CD4-positive, alpha-beta T cell (primary cell): Measurements from ENCODE around the gene UBAC2. TPM values are rescaled to one million over a fixed set of nuclear protein-coding genes. Genes with fewer than 3 reads are reported as not detected.
"Not testable (repeated sequence)": the region's sequence is repeated elsewhere in the genome, so short reads cannot be mapped to it uniquely, and the experiment has no call there.

ENCODE experiments used
- ATAC-seq: fragments of 200-7000 bp; cut with Tn5 transposase; one replicate; pipeline ENCODE4 v1.10.0; 2022; ENCODE audit warnings: mild to moderate bottlenecking; ENCODE audit not compliant: poor library complexity
- CTCF ChIA-PET: fragments of 350-600 bp; sonication (Branson Sonifier 250); formaldehyde crosslinking; loops from one replicate; lab custom pipeline; 2021; ENCODE audit warnings: antibody characterized with exemption, inconsistent platforms; lab: Charles Lee
- POLR2A ChIA-PET: fragments of 350-600 bp; sonication (Branson Sonifier 250); formaldehyde crosslinking; loops from one replicate; lab custom pipeline; 2021; ENCODE audit warnings: antibody characterized with exemption, inconsistent platforms; lab: Charles Lee
- DNase-seq, 14 experiments: peaks; one replicate each; pipeline ENCODE4 v3.0.0-alpha.2; 2013 to 2020; ENCODE audit warnings: mixed read lengths in 2 of 14
- H3K27ac ChIP-seq, 2 donors: one replicate each; pipeline versions ENCODE4 v1.5.1 to v1.7.0; 2013; ENCODE audit warnings: low read length in 2 of 2, low read depth in 1 of 2, mild to moderate bottlenecking in 1 of 2
- H3K27me3 ChIP-seq, 2 experiments: 1 replicate in 1 of 2; 2 replicates in 1 of 2; pipeline versions ENCODE4 v1.6.1 to v1.7.0; 2013; ENCODE audit warnings: low read length in 2 of 2, control low read depth in 1 of 2, mild to moderate bottlenecking in 1 of 2, moderate library complexity in 1 of 2; ENCODE audit not compliant: insufficient read depth in 2 of 2, control insufficient read depth in 1 of 2
- H3K36me3 ChIP-seq: one replicate; pipeline ENCODE4 v1.6.1; 2013; ENCODE audit warnings: low read length, control low read depth; ENCODE audit not compliant: insufficient read depth
- H3K4me1 ChIP-seq: one replicate; pipeline ENCODE4 v1.6.1; 2013; ENCODE audit warnings: low read length, control low read depth; ENCODE audit not compliant: insufficient read depth
- H3K4me3 ChIP-seq: one replicate; pipeline ENCODE4 v1.5.1; 2013; ENCODE audit warnings: mild to moderate bottlenecking, low read length, moderate library complexity
- H3K9me3 ChIP-seq, 2 experiments: 1 replicate in 1 of 2; 2 replicates in 1 of 2; pipeline versions ENCODE4 v1.6.1 to v1.7.0; 2013; ENCODE audit warnings: low read length in 2 of 2, mild to moderate bottlenecking in 2 of 2, control low read depth in 1 of 2, moderate library complexity in 1 of 2; ENCODE audit not compliant: control insufficient read depth in 1 of 2, insufficient read depth in 1 of 2
- H3K27ac Mint-ChIP-seq: one replicate; pipeline ENCODE4 v1.8.0; 2020; ENCODE audit warnings: mixed read lengths
- H3K27me3 Mint-ChIP-seq: one replicate; pipeline ENCODE4 v1.8.0; 2021; ENCODE audit warnings: mixed read lengths
- H3K36me3 Mint-ChIP-seq: one replicate; pipeline ENCODE4 v1.8.0; 2021; ENCODE audit warnings: low read depth, mixed read lengths
- H3K4me1 Mint-ChIP-seq: one replicate; pipeline ENCODE4 v1.8.0; 2021; ENCODE audit warnings: low read depth, mixed read lengths
- H3K4me3 Mint-ChIP-seq: one replicate; pipeline ENCODE4 v1.8.0; 2020; ENCODE audit warnings: mild to moderate bottlenecking, mixed read lengths
- H3K9me3 Mint-ChIP-seq: one replicate; pipeline ENCODE4 v1.8.0; 2020; ENCODE audit warnings: mixed read lengths
- intact Hi-C, 2 experiments: fragments of 100-400 bp; cut with DNase I in 1 of 2; cut with micrococcal nuclease in 1 of 2; formaldehyde crosslinking; loops; one replicate each; pipeline versions ENCODE4 v1.15.1 to v1.9.0; 2023 to 2025; cut with DNase I, micrococcal nuclease
- total RNA-seq, 174 experiments: library from RNA in 2 of 174; stranded (reverse) in 2 of 174; gene quantifications; one replicate each; pipeline ENCODE4 v1.2.3 and lab custom pipeline; 2021 to 2026
- TF ChIP-seq, protein P1 (sequence below): fragments of 200-600 bp; IDR thresholded peaks from one replicate; pipeline ENCODE4 v1.8.0; 2022; ENCODE audit warnings: antibody characterized with exemption, mild to moderate bottlenecking

UBAC2 gene
- total RNA-seq, 2 experiments from 2014 or later, result 59.8 to 67.4 TPM

DNA sequence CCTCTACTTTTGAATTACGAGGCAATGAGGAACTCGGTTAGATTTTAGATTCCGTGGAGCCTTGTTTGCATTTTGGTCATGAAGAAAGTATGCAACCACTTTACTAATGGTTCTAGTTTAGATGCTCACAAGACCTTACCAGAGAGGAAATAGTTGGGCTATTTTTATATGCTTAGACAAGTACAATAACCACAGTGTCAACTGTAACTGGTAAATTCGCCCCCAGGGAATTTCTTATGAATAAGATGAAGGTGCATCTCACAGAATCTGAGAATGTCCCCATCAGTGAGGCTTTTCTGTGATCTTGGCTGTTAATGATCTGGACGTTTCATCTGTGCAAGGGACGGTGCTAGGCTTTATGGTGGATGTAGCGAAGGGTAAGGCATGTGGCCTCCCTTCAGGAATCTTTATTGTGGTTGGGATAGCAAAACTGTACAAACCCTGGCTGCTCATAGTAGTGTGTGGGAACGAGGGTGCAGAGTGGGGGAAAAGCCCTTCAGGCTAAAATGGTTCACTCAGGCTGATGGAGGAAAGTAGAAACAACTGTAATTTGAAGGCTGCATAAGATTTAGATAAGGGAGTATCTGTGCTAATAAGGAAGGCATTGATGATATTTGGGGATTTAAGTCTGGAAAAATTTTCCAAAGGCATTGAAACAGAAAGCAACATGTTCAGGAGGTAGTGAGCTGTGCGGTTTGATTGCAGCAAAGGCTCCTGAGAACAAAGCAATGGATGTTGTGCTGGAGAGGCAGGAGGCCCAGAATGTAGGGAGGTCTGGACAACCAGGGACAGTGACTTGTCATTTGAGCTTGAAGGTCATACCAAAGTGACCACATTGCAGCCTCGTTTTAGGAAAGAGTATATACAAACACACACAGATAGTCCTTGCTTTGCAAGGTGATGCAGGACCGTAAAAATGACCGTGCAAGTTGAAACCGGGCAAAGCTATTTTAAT, 28.4 kb downstream of the UBAC2 start:
- ChIA-PET CTCF (interaction anchor here (0.5 to 1.3 kb wide), 3 partner anchors 31 to 53 kb away, joined by 3 read pairs; no protein-coding TSS in a partner anchor), POLR2A (interaction anchor here (0.7 to 3.2 kb wide), 3 partner anchors 10 to 237 kb away, joined by 3 to 24 read pairs (median 9); partner anchors contain the start of gene UBAC2)
- Mint-ChIP-seq H3K36me3 (peaks cover 40% of the 10 kb centered on the region), H3K4me1 (peaks cover 83% of the 10 kb centered on the region), H3K27ac (peak overlapping the region; percentile 75), H3K4me3 (peak overlapping the region; percentile 69), H3K27me3 (no peaks in the 10 kb centered on the region), H3K9me3 (no peaks in the 10 kb centered on the region)
- peak; percentile 30 for ATAC-seq
- Histone ChIP-seq H3K9me3 (no peaks in the 10 kb centered on the region), H3K36me3 (peaks cover 5% of the 10 kb centered on the region), H3K4me1 (peaks cover 74% of the 10 kb centered on the region), H3K27me3 (no peaks in the 10 kb centered on the region), H3K27ac (peak overlapping the region; percentile 31 to 45), H3K4me3 (peak overlapping the region; percentile 2)
- intact Hi-C loops, result loop anchor here in 1 of 2 experiments (1.0 kb wide), 1 partner anchor 9 kb away; no protein-coding TSS in a partner anchor
- DNase-seq, result peak in 3 of 14 experiments; percentile 48 to 52 (median 48)
- TF ChIP-seq, protein P1, sequence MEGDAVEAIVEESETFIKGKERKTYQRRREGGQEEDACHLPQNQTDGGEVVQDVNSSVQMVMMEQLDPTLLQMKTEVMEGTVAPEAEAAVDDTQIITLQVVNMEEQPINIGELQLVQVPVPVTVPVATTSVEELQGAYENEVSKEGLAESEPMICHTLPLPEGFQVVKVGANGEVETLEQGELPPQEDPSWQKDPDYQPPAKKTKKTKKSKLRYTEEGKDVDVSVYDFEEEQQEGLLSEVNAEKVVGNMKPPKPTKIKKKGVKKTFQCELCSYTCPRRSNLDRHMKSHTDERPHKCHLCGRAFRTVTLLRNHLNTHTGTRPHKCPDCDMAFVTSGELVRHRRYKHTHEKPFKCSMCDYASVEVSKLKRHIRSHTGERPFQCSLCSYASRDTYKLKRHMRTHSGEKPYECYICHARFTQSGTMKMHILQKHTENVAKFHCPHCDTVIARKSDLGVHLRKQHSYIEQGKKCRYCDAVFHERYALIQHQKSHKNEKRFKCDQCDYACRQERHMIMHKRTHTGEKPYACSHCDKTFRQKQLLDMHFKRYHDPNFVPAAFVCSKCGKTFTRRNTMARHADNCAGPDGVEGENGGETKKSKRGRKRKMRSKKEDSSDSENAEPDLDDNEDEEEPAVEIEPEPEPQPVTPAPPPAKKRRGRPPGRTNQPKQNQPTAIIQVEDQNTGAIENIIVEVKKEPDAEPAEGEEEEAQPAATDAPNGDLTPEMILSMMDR, result no peak

DNA sequence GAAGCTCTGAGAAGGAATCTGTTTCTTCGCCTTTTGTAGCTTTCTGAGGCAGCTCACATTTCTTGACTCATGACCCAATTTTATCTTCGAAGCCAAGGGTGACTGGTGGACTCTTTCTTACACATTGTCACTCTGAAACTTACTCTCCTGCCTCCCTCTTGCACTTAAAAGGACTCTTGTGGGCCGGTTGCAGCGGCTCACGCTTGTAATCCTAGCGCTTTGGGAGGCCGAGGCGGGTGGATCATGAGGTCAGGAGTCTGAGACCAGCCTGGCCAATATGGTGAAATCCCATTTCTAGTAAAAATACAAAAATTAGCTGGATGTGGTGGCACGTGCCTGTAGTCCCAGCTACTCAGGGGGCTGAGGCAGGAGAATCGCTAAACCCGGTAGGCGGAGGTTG, 29.9 kb downstream of the UBAC2 start:
- intact Hi-C loops, ATAC-seq, H3K36me3 ChIP-seq, DNase-seq, H3K27me3 ChIP-seq, H3K9me3 ChIP-seq, H3K4me3 ChIP-seq, H3K27me3 Mint-ChIP-seq, H3K4me3 Mint-ChIP-seq, H3K9me3 Mint-ChIP-seq: not testable (repeated sequence)
- CTCF ChIA-PET, result interaction anchor here (1.4 to 2.4 kb wide), 3 partner anchors 10 to 35 kb away, joined by 4 to 8 read pairs (median 6); no protein-coding TSS in a partner anchor
- peaks cover 80% of the 10 kb centered on the region for H3K4me1 Mint-ChIP-seq
- H3K36me3 Mint-ChIP-seq, result peaks cover 27% of the 10 kb centered on the region
- POLR2A ChIA-PET, result interaction anchor here (0.6 to 3.8 kb wide), 8 partner anchors 9 to 329 kb away, joined by 3 to 24 read pairs (median 4); partner anchors contain the start of genes GPR18 and UBAC2
- Histone ChIP-seq H3K27ac (peak overlapping the region in 1 of 2 donors; percentile 35), H3K4me1 (peaks cover 68% of the 10 kb centered on the region)
- peak overlapping the region; percentile 57 for H3K27ac Mint-ChIP-seq

- TF ChIP-seq, protein P1, result no peak
- H3K4me1 Mint-ChIP-seq, result peaks cover 80% of the 10 kb centered on the region
- ATAC-seq (no peak), DNase-seq (no peak)
- peaks cover 5% of the 10 kb centered on the region for H3K36me3 ChIP-seq
- H3K27me3 ChIP-seq, result no peaks in the 10 kb centered on the region
- H3K9me3 Mint-ChIP-seq, result no peaks in the 10 kb centered on the region
- H3K27ac ChIP-seq, result peak overlapping the region in 1 of 2 donors; percentile 24
- H3K27me3 Mint-ChIP-seq, result no peaks in the 10 kb centered on the region
- ChIA-PET CTCF (interaction anchor here (1.4 to 2.4 kb wide), 4 partner anchors 9 to 35 kb away, joined by 4 to 8 read pairs (median 6); no protein-coding TSS in a partner anchor), POLR2A (interaction anchor here (0.6 to 3.8 kb wide), 8 partner anchors 10 to 328 kb away, joined by 3 to 24 read pairs (median 4); partner anchors contain the start of genes GPR18 and UBAC2)
- H3K4me3 Mint-ChIP-seq, result no peak overlapping the region
- peaks cover 68% of the 10 kb centered on the region for H3K4me1 ChIP-seq
- H3K9me3 ChIP-seq, result no peaks in the 10 kb centered on the region
- no peak overlapping the region for H3K4me3 ChIP-seq
- H3K27ac Mint-ChIP-seq, result peak overlapping the region; percentile 57
- H3K36me3 Mint-ChIP-seq, result peaks cover 23% of the 10 kb centered on the region
- intact Hi-C loops, result no loop called here
These were observed 30.3 kb downstream of the UBAC2 start for GRCh38 chr13:99230991-99231390.
